Fibroblast of villous mesenchyme (primary cell): Measurements from ENCODE around the gene TUBGCP6. TPM values are rescaled to one million over a fixed set of nuclear protein-coding genes. Genes with fewer than 3 reads are reported as not detected.

Experiments
- DNase-seq: peaks from one replicate; pipeline ENCODE4 v3.0.0-alpha.2; 2010; ENCODE audit warnings: low read depth
- H3K4me3 ChIP-seq: 2 replicates; pipeline ENCODE4 v1.5.1; 2011; ENCODE audit warnings: low read depth, mild to moderate bottlenecking, low read length
- CTCF ChIP-seq: IDR thresholded peaks from 2 replicates; pipeline ENCODE4 v1.5.1; 2012; ENCODE audit warnings: low read depth, mild to moderate bottlenecking, low read length; ENCODE audit not compliant: insufficient read depth
- total RNA-seq: library from RNA; depleted of rRNA; stranded (reverse); fragments of >200 nt; gene quantifications from 2 replicates; pipeline ENCODE4 v1.2.3, GENCODE V29; 2012

The TUBGCP6 gene
- total RNA-seq, 1 donor = 32.4 TPM

- TF ChIP-seq CTCF = no peak
- H3K4me3 ChIP-seq = no peak overlapping the region
- no peak for DNase-seq
Observed at GRCh38 chr22:50258361-50259292, 13.8 kb upstream of the TUBGCP6 start.

- H3K4me3 ChIP-seq = no peak overlapping the region
- TF ChIP-seq CTCF = no peak
- no peak for DNase-seq
Observed at GRCh38 chr22:50257451-50258360, 12.9 kb upstream of the TUBGCP6 start.

- DNase-seq = no peak
- H3K4me3 ChIP-seq = no peak overlapping the region
- no peak for TF ChIP-seq CTCF
Observed at GRCh38 chr22:50257041-50257440, 12.2 kb upstream of the TUBGCP6 start.

GRCh38 chr22:50256258-50256862, 11.5 kb upstream of the TUBGCP6 start:
- no peak overlapping the region for H3K4me3 ChIP-seq
- DNase-seq = no peak
- no peak for TF ChIP-seq CTCF

- H3K4me3 ChIP-seq = no peak overlapping the region
- no peak for TF ChIP-seq CTCF
- no peak for DNase-seq
Observed at GRCh38 chr22:50255607-50256006, 10.8 kb upstream of the TUBGCP6 start.

- H3K4me3 ChIP-seq = no peak overlapping the region
- DNase-seq = no peak
- TF ChIP-seq CTCF = no peak
Observed at GRCh38 chr22:50255099-50255498, 10.3 kb upstream of the TUBGCP6 start.
